ENCODE results near the gene GHSR.

Gene GHSR

GRCh38 chr3:172447611-172448579 is at the start of gene GHSR:
TSS of gene GHSR (minus strand) at chr3:172448456. CDS start at chr3:172448413, 43 bp downstream.
- DNase-seq: no peak

GRCh38 chr3:172490198-172490669 is 42.0 kb upstream of the GHSR start:
- DNase-seq: peak; percentile 69

- no peak for DNase-seq
Observed at GRCh38 chr3:172478116-172478515, 29.9 kb upstream of the GHSR start.

GRCh38 chr3:172476347-172476746 is 28.1 kb upstream of the GHSR start:
- DNase-seq: no peak

GRCh38 chr3:172475703-172476102 is 27.4 kb upstream of the GHSR start:
- no peak for DNase-seq

- no peak for DNase-seq
Observed at GRCh38 chr3:172471903-172472302, 23.6 kb upstream of the GHSR start.

- DNase-seq: no peak
Observed at GRCh38 chr3:172470588-172470987, 22.3 kb upstream of the GHSR start.

- no peak for DNase-seq
Observed at GRCh38 chr3:172467170-172467824, 19.0 kb upstream of the GHSR start.

- DNase-seq: no peak
Observed at GRCh38 chr3:172466553-172467130, 18.4 kb upstream of the GHSR start.

- DNase-seq: no peak
Observed at GRCh38 chr3:172465281-172465680, 17.0 kb upstream of the GHSR start.

- no peak for DNase-seq
Observed at GRCh38 chr3:172464306-172464705, 16.1 kb upstream of the GHSR start.

- DNase-seq: no peak
Observed at GRCh38 chr3:172461530-172462138, 13.4 kb upstream of the GHSR start.

- DNase-seq: no peak
Observed at GRCh38 chr3:172456404-172456803, 8.1 kb upstream of the GHSR start.

- no peak for DNase-seq
Observed at GRCh38 chr3:172454180-172454579, 5.9 kb upstream of the GHSR start.

GRCh38 chr3:172449466-172450149 is 1.4 kb upstream of the GHSR start:
- no peak for DNase-seq

- DNase-seq: no peak
Observed at GRCh38 chr3:172448661-172449465, 607 bp upstream of the GHSR start.

GRCh38 chr3:172446198-172446597 is 2.1 kb downstream of the GHSR start:
- no peak for DNase-seq

- no peak for DNase-seq
Observed at GRCh38 chr3:172444821-172445220, 3.4 kb downstream of the GHSR start.

- DNase-seq: no peak
Observed at GRCh38 chr3:172442606-172443005, 5.7 kb downstream of the GHSR start.

GRCh38 chr3:172441581-172441980 is 6.7 kb downstream of the GHSR start:
- no peak for DNase-seq

GRCh38 chr3:172438186-172438585 is 10.1 kb downstream of the GHSR start:
- no peak for DNase-seq

GRCh38 chr3:172437713-172438112 is 10.5 kb downstream of the GHSR start:
- no peak for DNase-seq
